CD14-positive monocyte (primary cell): ENCODE data around the gene ACVR1. TPM values are rescaled to one million over a fixed set of nuclear protein-coding genes. Genes with fewer than 3 reads are reported as not detected.
A peak's percentile ranks its signal among the peaks of the same experiment; 100 is the strongest.

Source experiments
- DNase-seq, 3 donors: peaks; one replicate each; pipeline ENCODE4 v3.0.0-alpha.2; 2011 to 2022
- H2AFZ ChIP-seq: 2 replicates; pipeline ENCODE4 v1.6.0; 2012; ENCODE audit warnings: mild to moderate bottlenecking, low read depth, low read length, inconsistent platforms; ENCODE audit not compliant: insufficient read depth, poor library complexity, severe bottlenecking
- H3K27ac ChIP-seq, 2 donors: 1 replicate in 1 of 2; 2 replicates in 1 of 2; pipeline ENCODE4 v1.5.1; 2012 to 2013; ENCODE audit warnings: low read length in 2 of 2, control low read depth in 1 of 2, inconsistent platforms in 1 of 2, low read depth in 1 of 2, mild to moderate bottlenecking in 1 of 2
- H3K27me3 ChIP-seq, 2 donors: one replicate each; pipeline versions ENCODE4 v1.6.0 to v1.6.1; 2011 to 2013; ENCODE audit warnings: low read length in 2 of 2; ENCODE audit not compliant: control insufficient read depth in 2 of 2, insufficient read depth in 2 of 2
- H3K36me3 ChIP-seq, 2 donors: replicated peaks in 1 of 2; 1 replicate in 1 of 2; 2 replicates in 1 of 2; pipeline versions ENCODE4 v1.5.1 to v1.6.1; 2012 to 2013; ENCODE audit warnings: low read length in 2 of 2, control low read depth in 1 of 2, inconsistent platforms in 1 of 2, mild to moderate bottlenecking in 1 of 2; ENCODE audit not compliant: insufficient read depth in 2 of 2, control insufficient read depth in 1 of 2
- H3K4me1 ChIP-seq, 2 donors: 1 replicate in 1 of 2; 2 replicates in 1 of 2; pipeline versions ENCODE4 v1.5.1 to v1.6.1; 2012 to 2013; ENCODE audit warnings: low read length in 2 of 2, control low read depth in 1 of 2, inconsistent platforms in 1 of 2, mild to moderate bottlenecking in 1 of 2, moderate library complexity in 1 of 2; ENCODE audit not compliant: insufficient read depth in 2 of 2, control insufficient read depth in 1 of 2
- H3K4me2 ChIP-seq: replicated peaks from 2 replicates; pipeline ENCODE3; 2012; ENCODE audit warnings: low read length, moderate library complexity, mild to moderate bottlenecking; ENCODE audit not compliant: poor library complexity, severe bottlenecking; ENCODE audit errors: extremely low read depth
- H3K4me3 ChIP-seq, 3 experiments: fragments of 200-600 bp in 1 of 3; sonication (generic) in 1 of 3; replicated peaks in 1 of 3; 1 replicate in 2 of 3; 2 replicates in 1 of 3; pipeline ENCODE4 v1.5.1; 2011 to 2013; ENCODE audit warnings: low read length in 3 of 3, mild to moderate bottlenecking in 3 of 3, control low read depth in 2 of 3, low read depth in 2 of 3, inconsistent platforms in 1 of 3, moderate library complexity in 1 of 3
- H3K79me2 ChIP-seq: 2 replicates; pipeline ENCODE4 v1.6.0; 2012; ENCODE audit warnings: mild to moderate bottlenecking, control low read depth, inconsistent platforms, low read length, moderate library complexity; ENCODE audit not compliant: insufficient read depth
- H3K9ac ChIP-seq: 2 replicates; pipeline ENCODE4 v1.6.0; 2017; ENCODE audit warnings: low read length, mild to moderate bottlenecking; ENCODE audit not compliant: insufficient read depth, poor library complexity, severe bottlenecking
- H3K9me3 ChIP-seq, 2 donors: replicated peaks in 1 of 2; 1 replicate in 1 of 2; 2 replicates in 1 of 2; pipeline versions ENCODE4 v1.5.1 to v1.6.1; 2012 to 2013; ENCODE audit warnings: low read length in 2 of 2, control low read depth in 1 of 2; ENCODE audit not compliant: control insufficient read depth in 1 of 2, insufficient read depth in 1 of 2
- H4K20me1 ChIP-seq: 2 replicates; pipeline ENCODE4 v1.6.0; 2012; ENCODE audit warnings: mild to moderate bottlenecking, low read length, control low read depth, moderate library complexity; ENCODE audit not compliant: insufficient read depth
- H3K27ac Mint-ChIP-seq, 7 donors: one replicate each; pipeline ENCODE4 v1.8.0; 2020; ENCODE audit warnings: mild to moderate bottlenecking in 7 of 7, mixed read lengths in 7 of 7, moderate library complexity in 6 of 7, inconsistent platforms in 2 of 7
- H3K27me3 Mint-ChIP-seq, 3 donors: one replicate each; pipeline ENCODE4 v1.8.0; 2021 to 2022; ENCODE audit warnings: low read depth in 3 of 3, mild to moderate bottlenecking in 3 of 3, mixed read lengths in 3 of 3, moderate library complexity in 3 of 3, inconsistent platforms in 1 of 3
- H3K36me3 Mint-ChIP-seq, 2 donors: one replicate each; pipeline ENCODE4 v1.8.0; 2020; ENCODE audit warnings: mixed read lengths in 2 of 2, inconsistent platforms in 1 of 2, mild to moderate bottlenecking in 1 of 2
- H3K4me1 Mint-ChIP-seq: one replicate; pipeline ENCODE4 v1.8.0; 2020; ENCODE audit warnings: mild to moderate bottlenecking, mixed read lengths
- H3K4me3 Mint-ChIP-seq, 2 donors: one replicate each; pipeline ENCODE4 v1.8.0; 2020; ENCODE audit warnings: mild to moderate bottlenecking in 2 of 2, mixed read lengths in 2 of 2, moderate library complexity in 1 of 2
- H3K9me3 Mint-ChIP-seq, 7 donors: one replicate each; pipeline ENCODE4 v1.8.0; 2020 to 2022; ENCODE audit warnings: mixed read lengths in 7 of 7, mild to moderate bottlenecking in 6 of 7, moderate library complexity in 6 of 7, inconsistent platforms in 2 of 7
- CTCF ChIP-seq: fragments of 200-600 bp; IDR thresholded peaks from one replicate; pipeline ENCODE4 v1.8.0; 2022; ENCODE audit warnings: antibody characterized with exemption, mild to moderate bottlenecking
- WGBS: methylation state at CpG from one replicate; pipeline ENCODE4 v1.1.5; 2013; ENCODE audit warnings: missing lambda C conversion rate; ENCODE audit not compliant: insufficient coverage; 5-methylcytosine and 5-hydroxymethylcytosine counted together
- intact Hi-C, 2 donors: fragments of 100-400 bp; cut with micrococcal nuclease; formaldehyde crosslinking; loops; one replicate each; pipeline versions ENCODE4 v1.15.0 to v1.15.1; 2023
- polyA plus RNA-seq, 3 donors: library from polyadenylated mRNA; depleted of rRNA in 1 of 3; unstranded in 2 of 3; stranded (reverse) in 1 of 3; fragments of 300-500 nt in 2 of 3; fragments of >200 nt in 1 of 3; fragmentation: Illumina TruSeq in 2 of 3; gene quantifications; 1 replicate in 2 of 3; 2 replicates in 1 of 3; pipeline ENCODE4 v1.2.3, GENCODE V29; 2012 to 2021

The ACVR1 gene
- polyA plus RNA-seq, 3 donors: 2.8 to 13.4 (median 4.9) TPM

GRCh38 chr2:157845081-157845480 is 31.0 kb downstream of the ACVR1 start:
- Mint-ChIP-seq H3K27ac (no peak overlapping the region), H3K4me3 (no peak overlapping the region), H3K4me1 (peaks cover 10% of the 10 kb centered on the region), H3K36me3 (peaks cover 14 to 34% of the 10 kb centered on the region in 2 donors), H3K9me3 (peaks cover 6 to 10% (median 7%) of the 10 kb centered on the region in 7 donors), H3K27me3 (peaks cover 0 to 2% (median 0%) of the 10 kb centered on the region in 3 donors)
- no peak overlapping the region for H3K4me2 ChIP-seq
- no peak overlapping the region for H3K4me3 ChIP-seq
- intact Hi-C loops: no loop called here
- peaks cover 5 to 8% of the 10 kb centered on the region in 2 donors for H3K9me3 ChIP-seq
- no peaks in the 10 kb centered on the region for H3K27me3 ChIP-seq
- DNase-seq: no peak
- 100% methylated on average over 1 of the region's 2 CpGs for WGBS
- H3K4me1 ChIP-seq: peaks cover 0 to 7% of the 10 kb centered on the region in 2 donors
- peaks cover 0 to 9% of the 10 kb centered on the region in 2 donors for H3K36me3 ChIP-seq
- H2AFZ ChIP-seq: no peak overlapping the region
- no peaks in the 10 kb centered on the region for H3K79me2 ChIP-seq
- TF ChIP-seq CTCF: no peak
- H4K20me1 ChIP-seq: no peaks in the 10 kb centered on the region
- H3K27ac ChIP-seq: no peak overlapping the region
- H3K9ac ChIP-seq: no peak overlapping the region

- Histone ChIP-seq H3K4me2 (no peak overlapping the region), H3K9me3 (peaks cover 5 to 8% of the 10 kb centered on the region in 2 donors), H4K20me1 (peaks cover under 1% of the 10 kb centered on the region), H3K79me2 (no peaks in the 10 kb centered on the region), H3K27ac (no peak overlapping the region), H3K27me3 (no peaks in the 10 kb centered on the region), H3K4me1 (peaks cover 5 to 13% of the 10 kb centered on the region in 2 donors), H2AFZ (no peak overlapping the region), H3K36me3 (peaks cover 0 to 9% of the 10 kb centered on the region in 2 donors), H3K4me3 (no peak overlapping the region), H3K9ac (no peak overlapping the region)
- WGBS: 95% methylated on average over 2 of the region's 4 CpGs
- DNase-seq: no peak
- Mint-ChIP-seq H3K9me3 (peaks cover 6 to 9% (median 7%) of the 10 kb centered on the region in 7 donors), H3K36me3 (peaks cover 11 to 30% of the 10 kb centered on the region in 2 donors), H3K4me3 (no peak overlapping the region), H3K27me3 (peaks cover 0 to 2% (median 0%) of the 10 kb centered on the region in 3 donors), H3K27ac (peak overlapping the region in 1 of 7 donors; percentile 11), H3K4me1 (peaks cover 16% of the 10 kb centered on the region)
- no peak for TF ChIP-seq CTCF
- intact Hi-C loops: no loop called here
These were observed 32.2 kb downstream of the ACVR1 start for GRCh38 chr2:157843935-157844334.
